ENCODE results near the gene COA6.
A peak's percentile ranks its signal among the peaks of the same experiment; 100 is the strongest.

COA6 gene

DNA sequence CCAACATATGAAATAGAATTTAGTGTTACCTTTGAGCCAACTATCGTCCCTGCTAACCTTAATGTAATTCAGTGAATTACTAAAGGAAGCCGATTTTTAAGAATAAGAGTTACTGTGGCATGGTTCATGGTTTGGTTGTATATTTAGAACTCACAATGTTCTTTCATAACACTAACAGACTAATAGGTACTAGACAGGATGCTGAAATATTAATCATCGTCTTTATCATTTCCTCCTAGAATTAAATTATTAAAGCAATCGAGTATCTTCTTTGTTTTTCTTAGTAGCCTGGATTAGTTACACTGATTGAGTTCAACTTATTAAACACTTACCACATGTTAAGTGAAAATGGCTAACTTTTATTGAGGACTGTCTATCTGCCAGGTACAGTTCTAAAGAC, 58.0 kb downstream of the COA6 start:
- no peak for DNase-seq (ENCODE audit: insufficient read length, low spot score)
- peak; percentile 88 for FAIRE-seq
- TF ChIP-seq, protein P1, sequence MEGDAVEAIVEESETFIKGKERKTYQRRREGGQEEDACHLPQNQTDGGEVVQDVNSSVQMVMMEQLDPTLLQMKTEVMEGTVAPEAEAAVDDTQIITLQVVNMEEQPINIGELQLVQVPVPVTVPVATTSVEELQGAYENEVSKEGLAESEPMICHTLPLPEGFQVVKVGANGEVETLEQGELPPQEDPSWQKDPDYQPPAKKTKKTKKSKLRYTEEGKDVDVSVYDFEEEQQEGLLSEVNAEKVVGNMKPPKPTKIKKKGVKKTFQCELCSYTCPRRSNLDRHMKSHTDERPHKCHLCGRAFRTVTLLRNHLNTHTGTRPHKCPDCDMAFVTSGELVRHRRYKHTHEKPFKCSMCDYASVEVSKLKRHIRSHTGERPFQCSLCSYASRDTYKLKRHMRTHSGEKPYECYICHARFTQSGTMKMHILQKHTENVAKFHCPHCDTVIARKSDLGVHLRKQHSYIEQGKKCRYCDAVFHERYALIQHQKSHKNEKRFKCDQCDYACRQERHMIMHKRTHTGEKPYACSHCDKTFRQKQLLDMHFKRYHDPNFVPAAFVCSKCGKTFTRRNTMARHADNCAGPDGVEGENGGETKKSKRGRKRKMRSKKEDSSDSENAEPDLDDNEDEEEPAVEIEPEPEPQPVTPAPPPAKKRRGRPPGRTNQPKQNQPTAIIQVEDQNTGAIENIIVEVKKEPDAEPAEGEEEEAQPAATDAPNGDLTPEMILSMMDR (IDR thresholded peaks at IDR 0.05; ENCODE audit: insufficient read depth, missing control alignments), result no peak

DNA sequence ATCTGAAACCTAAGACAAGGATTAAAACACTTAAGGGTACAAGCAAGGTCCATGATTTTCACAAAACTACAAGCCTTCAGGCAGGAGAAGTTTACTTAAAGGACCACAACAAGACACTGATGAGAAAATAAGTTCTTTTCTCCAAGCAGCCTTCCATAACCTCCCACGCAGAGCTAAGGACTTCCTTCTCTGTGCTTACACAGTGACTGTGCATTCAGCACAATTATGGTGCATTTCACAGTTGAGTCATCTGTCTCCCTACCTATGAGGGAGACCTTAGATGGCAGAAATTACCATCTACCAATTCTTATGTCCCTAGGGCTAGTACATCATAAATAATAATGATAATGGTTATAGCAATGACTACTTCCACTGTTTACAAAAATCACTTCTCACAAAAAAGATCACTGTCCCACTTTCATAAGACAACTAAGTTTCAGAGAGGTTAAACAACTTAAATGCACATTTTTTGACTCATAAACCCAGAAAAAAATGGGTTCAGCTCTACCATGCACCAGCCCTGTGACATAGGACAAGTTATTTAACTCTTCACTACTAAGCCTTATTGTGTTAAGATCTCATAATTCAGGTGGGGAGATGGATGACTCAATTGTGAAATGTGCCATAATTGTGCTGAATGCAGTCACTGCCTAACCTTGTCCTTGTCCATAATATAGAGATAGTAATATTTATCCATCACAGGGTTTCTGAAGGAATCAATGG, 60.5 kb downstream of the COA6 start:
- TF ChIP-seq, protein P1 (IDR thresholded peaks at IDR 0.05; ENCODE audit: insufficient read depth, missing control alignments), result no peak
- DNase-seq (ENCODE audit: insufficient read length, low spot score), result no peak
- FAIRE-seq, result peak; percentile 66
